NCI-H1694 treated with DMSO at 0.1 percent for 48 hours (cell line): ENCODE data around the gene MARCHF4.
A peak's percentile ranks its signal among the peaks of the same experiment; 100 is the strongest.

Source experiments
- DNase-seq: peaks from one replicate; lab custom pipeline; 2025; lab: John Stamatoyannopoulos, UW

Gene MARCHF4

GRCh38 chr2:216349366-216349765, 22.9 kb downstream of the MARCHF4 start:
- no peak for DNase-seq

- DNase-seq, result no peak
Observed at GRCh38 chr2:216348756-216349308, 23.5 kb downstream of the MARCHF4 start.

GRCh38 chr2:216346781-216347180, 25.5 kb downstream of the MARCHF4 start:
- no peak for DNase-seq

- no peak for DNase-seq
Observed at GRCh38 chr2:216345846-216346245, 26.4 kb downstream of the MARCHF4 start.

GRCh38 chr2:216344950-216345300, 27.4 kb downstream of the MARCHF4 start:
- DNase-seq, result no peak

GRCh38 chr2:216344206-216344949, 27.9 kb downstream of the MARCHF4 start:
- DNase-seq, result no peak

GRCh38 chr2:216343221-216343980, 28.9 kb downstream of the MARCHF4 start:
- no peak for DNase-seq

- peak; percentile 92 for DNase-seq
Observed at GRCh38 chr2:216341121-216341520, 31.2 kb downstream of the MARCHF4 start.

GRCh38 chr2:216340280-216340631, 32.0 kb downstream of the MARCHF4 start:
- no peak for DNase-seq

- peak; percentile 97 for DNase-seq
Observed at GRCh38 chr2:216339456-216340279, 32.6 kb downstream of the MARCHF4 start.

DNA sequence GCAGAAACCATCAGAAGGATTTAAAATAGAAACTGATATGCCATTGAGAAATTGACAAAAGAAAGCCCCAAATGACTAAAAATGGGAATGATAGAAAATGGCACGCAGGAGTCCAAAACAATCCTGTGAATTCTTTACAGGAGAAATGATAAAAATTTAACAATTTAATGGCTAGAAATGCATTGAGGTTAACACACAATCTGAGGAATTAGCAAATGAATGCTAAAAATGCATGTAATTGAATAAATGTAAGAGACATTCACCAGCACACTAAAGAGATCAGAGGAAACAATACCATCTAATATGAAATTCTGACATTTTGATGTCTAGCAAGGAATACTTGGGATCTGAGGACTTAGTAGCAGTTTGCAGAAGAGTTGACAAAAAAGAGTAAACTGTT, 37.0 kb downstream of the MARCHF4 start:
- no peak for DNase-seq

GRCh38 chr2:216328347-216328746, 43.9 kb downstream of the MARCHF4 start:
- DNase-seq, result no peak

DNA sequence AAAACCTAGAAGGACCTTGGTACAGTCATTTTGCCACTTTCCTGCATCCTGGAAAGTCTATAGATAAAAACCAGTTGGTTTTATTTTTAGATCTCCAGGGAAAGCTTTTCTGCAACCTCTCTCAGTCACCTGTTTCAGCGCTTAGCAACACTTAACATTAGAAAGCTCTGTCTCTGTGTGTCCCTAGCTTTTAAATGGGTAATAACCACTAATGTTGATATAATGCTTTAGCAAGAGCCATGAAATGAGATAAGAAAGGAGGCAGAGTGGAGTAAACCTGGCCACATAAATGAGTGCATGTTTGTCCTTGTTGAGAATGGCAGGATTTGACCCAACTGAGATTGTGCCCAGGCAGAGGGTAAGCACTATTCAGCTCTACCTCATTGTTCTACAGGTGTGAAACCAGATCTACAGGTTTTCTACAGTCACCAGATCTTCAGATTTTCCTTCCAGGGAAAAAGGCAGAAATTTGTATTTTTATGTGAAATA, 44.8 kb downstream of the MARCHF4 start:
- DNase-seq, result no peak
